HuH-7 (cell line): ENCODE measurements around the gene FCMR.

ENCODE experiments used
- DNase-seq: peaks from one replicate; pipeline ENCODE4 v3.0.0; 2011; ENCODE audit warnings: low spot score

Gene FCMR

GRCh38 chr1:206923009-206923960, 1.5 kb upstream of the FCMR start:
- no peak for DNase-seq

DNA sequence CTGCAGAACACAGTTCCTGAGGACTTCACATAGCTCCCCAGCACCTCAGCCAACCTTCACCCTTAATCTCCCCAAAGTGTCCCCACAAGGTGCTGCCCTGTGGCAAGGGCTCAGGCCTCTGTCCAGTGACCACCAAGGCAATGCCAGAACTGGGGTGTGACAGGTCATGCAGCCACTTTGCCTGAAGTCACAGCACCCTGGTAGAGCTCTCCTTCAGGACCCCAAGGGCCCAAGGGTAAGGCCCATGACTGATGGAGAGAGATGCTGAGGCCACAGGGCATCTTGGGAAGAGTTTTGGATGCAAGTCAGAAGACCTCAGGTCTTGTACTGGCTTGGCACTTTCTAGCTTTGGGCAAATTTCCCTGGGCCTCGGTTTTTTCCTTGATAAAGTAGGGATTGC, 783 bp upstream of the FCMR start:
- DNase-seq = no peak

GRCh38 chr1:206918076-206918475, 3.7 kb downstream of the FCMR start:
- DNase-seq = no peak

GRCh38 chr1:206916000-206916709, 5.6 kb downstream of the FCMR start:
- no peak for DNase-seq

DNA sequence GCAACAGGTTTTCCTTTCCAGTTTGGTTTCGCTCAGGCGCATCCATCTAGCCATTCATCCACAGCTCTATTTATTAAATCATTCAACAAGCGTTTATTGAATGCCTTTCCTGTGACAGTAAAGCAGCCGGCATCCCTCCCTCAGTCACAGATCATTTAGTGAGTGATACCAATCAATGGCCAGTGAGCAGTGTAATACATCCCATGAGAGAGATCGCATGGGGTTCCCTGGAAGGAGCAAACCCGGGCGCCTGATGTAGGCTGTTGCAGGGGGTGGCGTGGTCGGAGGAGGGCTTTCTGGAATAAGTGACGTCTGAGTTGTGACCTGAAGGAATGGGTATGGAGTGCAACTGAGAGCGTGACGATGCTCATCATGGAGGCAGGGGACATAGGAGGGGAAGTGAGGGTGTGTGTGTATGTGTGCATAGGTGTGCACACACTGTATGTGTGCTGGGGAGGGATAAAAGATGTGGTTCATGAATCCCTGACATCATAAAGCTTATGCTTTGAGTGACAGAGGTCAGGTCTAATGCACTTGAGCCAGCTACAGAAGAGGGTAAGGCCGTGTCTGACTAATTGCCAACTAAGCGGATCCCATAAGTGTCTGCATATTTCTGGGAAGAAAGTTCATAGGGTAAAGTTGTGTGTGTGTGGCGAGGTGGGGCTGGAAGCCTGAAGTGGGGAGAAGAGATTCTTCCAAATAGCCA, 6.6 kb downstream of the FCMR start:
- no peak for DNase-seq

DNA sequence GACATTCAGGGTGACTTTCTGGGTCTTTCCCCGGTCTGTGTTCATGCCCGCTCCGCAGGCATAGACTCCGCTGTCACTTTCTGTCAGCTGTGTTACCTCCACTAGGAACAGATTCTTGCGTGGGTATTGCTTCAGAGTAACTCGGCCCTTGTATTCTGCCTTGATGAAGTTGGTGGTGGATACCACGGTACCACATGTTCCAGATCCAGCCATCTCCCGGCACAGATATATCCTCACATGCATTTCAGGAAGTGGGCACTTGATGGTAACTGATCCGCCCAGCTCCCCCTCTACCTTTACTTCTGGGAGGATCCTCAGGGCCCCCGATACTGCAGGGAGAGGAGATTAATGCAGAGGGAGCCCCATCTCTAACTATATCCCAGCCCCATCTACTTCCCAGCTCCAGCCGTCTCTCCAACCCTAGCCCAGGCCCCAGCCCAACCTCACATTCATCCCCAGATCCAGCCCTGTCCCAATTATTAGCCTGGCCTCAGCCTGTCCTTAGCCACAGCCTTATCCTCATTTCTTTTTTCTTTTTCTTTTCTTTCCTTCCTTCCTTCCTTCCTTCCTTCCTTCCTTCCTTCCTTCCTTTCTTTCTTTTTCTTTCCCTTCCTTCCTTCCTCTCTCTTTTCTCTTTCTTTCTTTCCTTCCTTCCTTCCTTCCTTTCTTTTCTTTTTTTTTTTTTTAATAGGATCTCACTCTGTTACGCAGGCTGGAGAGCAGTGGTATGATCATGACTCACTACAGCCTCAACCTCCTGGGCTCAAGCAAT, 7.8 kb downstream of the FCMR start:
- no peak for DNase-seq

GRCh38 chr1:206912445-206913095, 9.2 kb downstream of the FCMR start:
- DNase-seq = peak; percentile 71

- DNase-seq = peak; percentile 64
Measured at GRCh38 chr1:206911064-206911663, 10.6 kb downstream of the FCMR start.

GRCh38 chr1:206909883-206910318, 11.8 kb downstream of the FCMR start:
- no peak for DNase-seq

GRCh38 chr1:206909161-206909882, 12.4 kb downstream of the FCMR start:
- peak; percentile 51 for DNase-seq

DNA sequence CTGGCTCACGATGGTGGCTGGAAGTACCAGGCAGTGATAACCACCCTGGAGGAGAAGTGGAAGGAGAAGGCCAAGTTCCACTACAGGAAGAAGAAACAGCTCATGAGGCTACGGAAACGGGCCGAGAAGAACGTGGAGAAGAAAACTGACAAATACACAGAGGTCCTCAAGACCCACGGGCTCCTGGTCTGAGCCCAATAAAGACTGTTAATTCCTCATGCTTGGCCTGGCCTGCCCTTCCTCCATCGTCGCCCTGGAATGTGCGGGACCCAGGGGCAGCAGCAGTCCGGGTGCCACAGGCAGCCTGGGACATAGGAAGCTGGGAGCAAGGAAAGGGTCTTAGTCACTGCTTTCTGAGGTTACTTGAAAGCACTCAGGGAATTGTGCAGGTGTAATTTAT, 13.7 kb downstream of the FCMR start:
- DNase-seq = no peak

- DNase-seq = peak; percentile 77
Measured at GRCh38 chr1:206907304-206907991, 14.3 kb downstream of the FCMR start.

- no peak for DNase-seq
Measured at GRCh38 chr1:206905295-206906164, 16.2 kb downstream of the FCMR start.

DNA sequence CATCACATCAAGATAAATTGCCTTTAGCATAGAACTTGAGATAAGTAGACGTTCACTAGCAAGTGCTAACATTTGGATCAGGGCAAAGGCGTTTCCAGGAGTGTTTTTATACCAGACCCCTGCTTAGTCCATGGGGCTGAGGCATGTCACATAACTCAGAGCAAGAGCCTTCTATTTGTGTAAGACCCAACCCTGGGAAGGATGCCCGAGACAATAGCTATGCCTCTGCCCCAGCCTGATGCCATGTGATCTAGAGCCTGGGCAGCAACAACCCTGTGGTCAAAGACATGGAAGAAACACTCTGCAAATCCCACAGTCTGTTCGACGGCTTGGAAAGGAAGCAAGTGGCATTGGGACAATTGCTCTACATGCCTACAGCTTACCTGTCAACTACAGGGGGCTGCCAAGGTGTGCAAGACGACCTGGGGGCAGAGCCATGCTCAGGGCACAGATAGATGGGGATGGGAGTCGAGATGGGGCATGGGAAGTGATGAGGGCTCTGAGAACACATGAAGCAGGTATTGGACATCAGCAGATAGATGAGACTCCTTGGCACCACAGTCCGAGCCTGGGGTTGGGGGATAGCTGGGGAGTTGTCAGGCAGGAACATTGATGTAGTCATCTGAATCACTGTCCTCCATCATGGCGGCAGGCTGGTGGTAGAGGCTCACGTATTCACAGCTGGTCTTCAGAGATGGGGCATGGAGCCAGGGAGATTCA, 17.2 kb downstream of the FCMR start:
- no peak for DNase-seq

DNA sequence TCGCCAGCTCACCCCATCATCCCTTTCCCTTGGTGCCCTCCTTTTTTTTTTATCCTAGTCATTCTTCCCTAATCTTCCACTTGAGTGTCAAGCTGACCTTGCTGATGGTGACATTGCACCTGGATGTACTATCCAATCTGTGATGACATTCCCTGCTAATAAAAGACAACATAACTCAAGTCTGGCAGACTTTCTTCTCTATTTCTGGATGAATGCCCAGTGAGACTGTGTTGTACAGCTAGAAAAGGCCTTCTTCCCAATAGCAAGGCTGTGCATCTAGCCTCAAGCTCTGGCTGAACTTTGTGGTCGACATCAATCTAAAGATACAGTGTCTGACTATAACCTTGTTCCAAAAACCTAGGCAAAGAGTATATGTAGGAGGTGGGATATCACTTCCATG, 18.1 kb downstream of the FCMR start:
- DNase-seq = no peak

GRCh38 chr1:206902702-206903101, 19.0 kb downstream of the FCMR start:
- DNase-seq = no peak

- DNase-seq = no peak
Measured at GRCh38 chr1:206901944-206902343, 19.8 kb downstream of the FCMR start.

DNA sequence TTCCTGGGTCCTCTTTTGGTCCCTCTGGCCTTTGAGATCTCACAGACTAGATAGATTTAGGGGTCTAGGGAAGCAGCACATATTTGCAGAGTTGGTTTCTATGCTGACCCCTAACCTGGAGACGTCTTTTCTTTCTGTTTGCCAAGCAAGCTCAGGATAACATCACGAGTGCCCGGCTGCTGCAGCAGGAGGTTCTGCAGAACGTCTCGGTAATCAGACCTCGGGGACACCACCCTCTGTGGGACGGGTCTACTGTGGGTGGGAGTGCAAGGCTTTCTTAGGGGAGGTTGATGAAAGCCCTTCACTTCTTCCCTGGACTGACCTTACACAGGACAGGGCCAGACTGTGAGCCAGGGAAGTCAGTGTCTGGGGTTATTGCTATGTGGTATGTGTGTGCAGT, 21.6 kb downstream of the FCMR start:
- no peak for DNase-seq
